Thyroid gland (tissue), 4 donors: Measurements from ENCODE around the gene VAV3. TPM values are rescaled to one million over a fixed set of nuclear protein-coding genes. Genes with fewer than 3 reads are reported as not detected.

Experiments used
- DNase-seq, 2 donors: peaks; one replicate each; pipeline ENCODE4 v3.0.0-alpha.2; 2019
- H3K27ac ChIP-seq, 3 donors: fragments of 200-600 bp; sonication (generic); 1 replicate in 2 of 3; 2 replicates in 1 of 3; pipeline ENCODE4 v1.5.1; 2016 to 2019; ENCODE audit warnings: mild to moderate bottlenecking in 1 of 3, moderate library complexity in 1 of 3
- H3K27me3 ChIP-seq: fragments of 200-600 bp; sonication (generic); one replicate; pipeline ENCODE4 v1.5.1; 2019
- H3K36me3 ChIP-seq, 2 donors: fragments of 200-600 bp; sonication (generic); one replicate each; pipeline ENCODE4 v1.5.1; 2016 to 2019
- H3K4me1 ChIP-seq, 2 donors: fragments of 200-600 bp; sonication (generic); one replicate each; pipeline ENCODE4 v1.5.1; 2017 to 2019
- H3K4me3 ChIP-seq, 3 donors: fragments of 200-600 bp; sonication (generic); replicated peaks in 1 of 3; 1 replicate in 2 of 3; 2 replicates in 1 of 3; pipeline ENCODE4 v1.5.1; 2016; ENCODE audit warnings: mild to moderate bottlenecking in 1 of 3
- H3K9me3 ChIP-seq: fragments of 200-600 bp; sonication (generic); one replicate; pipeline ENCODE4 v1.5.1; 2017
- CTCF ChIP-seq, 6 experiments: fragments of 200-600 bp in 3 of 6; fragments of 450-650 bp in 3 of 6; sonication (generic) in 3 of 6; IDR thresholded peaks; one replicate each; pipeline ENCODE4 v1.5.1; 2016 to 2019; ENCODE audit warnings: antibody characterized with exemption in 6 of 6, mild to moderate bottlenecking in 2 of 6, inconsistent platforms in 1 of 6, moderate library complexity in 1 of 6
- POLR2A ChIP-seq, 2 donors: fragments of 450-650 bp; IDR thresholded peaks; one replicate each; pipeline ENCODE4 v1.6.1; 2017; ENCODE audit warnings: antibody characterized with exemption in 2 of 2, mild to moderate bottlenecking in 2 of 2, moderate library complexity in 1 of 2
- WGBS, 2 donors: methylation state at CpG; one replicate each; pipeline ENCODE4 v1.1.5; 2017; 5-methylcytosine and 5-hydroxymethylcytosine counted together
- intact Hi-C: fragments of 100-400 bp; cut with DNase I; formaldehyde crosslinking; loops from one replicate; pipeline ENCODE4 v1.15.1; 2023
- total RNA-seq, 4 donors: library from RNA; depleted of rRNA; stranded (reverse); fragments of >200 nt; gene quantifications; one replicate each; pipeline ENCODE4 v1.2.3, GENCODE V29; 2016

Gene VAV3
- total RNA-seq, 4 donors from 2014 or later = 14.8 to 22.8 (median 18.8) TPM

GRCh38 chr1:107993920-107994319, 28.9 kb upstream of the VAV3 start:
- intact Hi-C loops = no loop called here
- Histone ChIP-seq H3K9me3 (no peaks in the 10 kb centered on the region), H3K4me3 (no peak overlapping the region), H3K27ac (no peak overlapping the region), H3K36me3 (no peaks in the 10 kb centered on the region), H3K4me1 (no peaks in the 10 kb centered on the region), H3K27me3 (no peaks in the 10 kb centered on the region)
- TF ChIP-seq CTCF (IDR thresholded peaks at IDR 0.05) = no peak
- DNase-seq = no peak
- WGBS, 2 donors = 62 to 66% methylated on average over 7 of the region's 7 CpGs

- WGBS, 2 donors = 68 to 72% methylated on average over 3 of the region's 3 CpGs
- Histone ChIP-seq H3K9me3 (no peaks in the 10 kb centered on the region), H3K27ac (no peak overlapping the region), H3K4me3 (no peak overlapping the region), H3K27me3 (no peaks in the 10 kb centered on the region), H3K4me1 (no peaks in the 10 kb centered on the region), H3K36me3 (no peaks in the 10 kb centered on the region)
- TF ChIP-seq POLR2A (IDR thresholded peaks at IDR 0.05) = no peak
- no peak for TF ChIP-seq CTCF (IDR thresholded peaks at IDR 0.05)
- intact Hi-C loops = no loop called here
- no peak for DNase-seq
These were observed 27.4 kb upstream of the VAV3 start for GRCh38 chr1:107992347-107992746.

- WGBS, 2 donors = 85 to 91% methylated on average over 8 of the region's 8 CpGs
- Histone ChIP-seq H3K4me1 (no peaks in the 10 kb centered on the region), H3K27me3 (no peaks in the 10 kb centered on the region), H3K27ac (no peak overlapping the region), H3K36me3 (no peaks in the 10 kb centered on the region), H3K9me3 (no peaks in the 10 kb centered on the region), H3K4me3 (no peak overlapping the region)
- TF ChIP-seq CTCF (IDR thresholded peaks at IDR 0.05) = no peak
- TF ChIP-seq POLR2A (IDR thresholded peaks at IDR 0.05) = no peak
- intact Hi-C loops = no loop called here
- DNase-seq = no peak
These were observed 26.5 kb upstream of the VAV3 start for GRCh38 chr1:107991371-107992066.

GRCh38 chr1:107990606-107991005, 25.6 kb upstream of the VAV3 start:
- TF ChIP-seq POLR2A (IDR thresholded peaks at IDR 0.05) = no peak
- TF ChIP-seq CTCF (IDR thresholded peaks at IDR 0.05) = no peak
- Histone ChIP-seq H3K9me3 (no peaks in the 10 kb centered on the region), H3K4me1 (no peaks in the 10 kb centered on the region), H3K36me3 (no peaks in the 10 kb centered on the region), H3K27ac (no peak overlapping the region), H3K27me3 (no peaks in the 10 kb centered on the region), H3K4me3 (no peak overlapping the region)
- DNase-seq = no peak
- intact Hi-C loops = no loop called here
- 96 to 98% methylated on average over 5 of the region's 5 CpGs for WGBS, 2 donors

GRCh38 chr1:107981277-107981676, 16.3 kb upstream of the VAV3 start:
- no peaks in the 10 kb centered on the region for H3K36me3 ChIP-seq
- H3K4me1 ChIP-seq = no peaks in the 10 kb centered on the region
- H3K27ac ChIP-seq = no peak overlapping the region
- no peaks in the 10 kb centered on the region for H3K27me3 ChIP-seq
- intact Hi-C loops = no loop called here
- TF ChIP-seq POLR2A (IDR thresholded peaks at IDR 0.05) (no peak), CTCF (IDR thresholded peaks at IDR 0.05) (no peak)
- no peak overlapping the region for H3K4me3 ChIP-seq
- no peak for DNase-seq
- no peaks in the 10 kb centered on the region for H3K9me3 ChIP-seq
- 81 to 88% methylated on average over 7 of the region's 7 CpGs for WGBS, 2 donors
